ENCODE data around the gene MS4A10. TPM values are rescaled to one million over a fixed set of nuclear protein-coding genes. Genes with fewer than 3 reads are reported as not detected.

MS4A10 gene
- total RNA-seq, 1 experiment from 2014 or later = not detected

DNA sequence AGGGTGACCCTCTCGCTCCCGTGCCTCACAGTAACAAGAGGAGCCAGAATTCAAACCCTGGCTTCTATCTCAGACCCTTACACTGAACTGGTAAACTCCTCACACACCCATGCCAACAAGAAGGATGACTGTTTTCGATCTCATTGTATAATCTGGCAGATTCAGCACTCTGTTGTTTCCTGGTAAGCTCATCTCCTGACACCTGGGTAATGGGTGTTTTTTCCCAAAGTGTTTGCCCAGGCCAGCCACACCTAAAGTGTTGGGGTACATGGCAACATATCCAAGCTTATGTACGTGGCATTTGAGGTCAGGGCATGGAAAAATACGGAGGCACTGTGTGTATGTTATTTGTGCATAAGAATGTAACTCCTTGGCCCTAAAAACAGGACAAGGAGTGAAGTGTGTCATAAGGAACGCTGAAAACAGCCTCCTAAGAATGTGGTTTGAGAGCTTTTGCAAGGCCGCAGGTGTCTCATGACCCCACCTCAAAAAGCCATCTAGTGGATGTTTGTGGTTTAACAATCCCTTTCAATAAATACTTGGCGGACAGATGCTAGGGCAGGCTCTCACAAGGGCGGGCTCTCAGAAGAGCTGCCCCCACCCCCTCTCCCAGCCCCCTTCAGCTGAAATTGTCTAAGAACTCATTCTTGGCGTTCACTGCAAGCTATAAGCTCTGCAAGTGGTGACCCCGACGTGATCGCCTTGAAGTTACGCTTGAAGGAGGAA lies 28.7 kb upstream of the MS4A10 start, which contains the start of gene MS4A15:
Gene MS4A15 (plus strand): TSS at position 561 of the 726 bp plus-strand sequence. CDS start 6,867 bp downstream, outside the sequence.
- TF ChIP-seq SP1 (IDR thresholded peaks at IDR 0.05; ENCODE audit: low read depth) (no peak), RAD21 (IDR thresholded peaks at IDR 0.05; ENCODE audit: low read depth) (peak; percentile 38)
- TF ChIP-seq, protein P1, sequence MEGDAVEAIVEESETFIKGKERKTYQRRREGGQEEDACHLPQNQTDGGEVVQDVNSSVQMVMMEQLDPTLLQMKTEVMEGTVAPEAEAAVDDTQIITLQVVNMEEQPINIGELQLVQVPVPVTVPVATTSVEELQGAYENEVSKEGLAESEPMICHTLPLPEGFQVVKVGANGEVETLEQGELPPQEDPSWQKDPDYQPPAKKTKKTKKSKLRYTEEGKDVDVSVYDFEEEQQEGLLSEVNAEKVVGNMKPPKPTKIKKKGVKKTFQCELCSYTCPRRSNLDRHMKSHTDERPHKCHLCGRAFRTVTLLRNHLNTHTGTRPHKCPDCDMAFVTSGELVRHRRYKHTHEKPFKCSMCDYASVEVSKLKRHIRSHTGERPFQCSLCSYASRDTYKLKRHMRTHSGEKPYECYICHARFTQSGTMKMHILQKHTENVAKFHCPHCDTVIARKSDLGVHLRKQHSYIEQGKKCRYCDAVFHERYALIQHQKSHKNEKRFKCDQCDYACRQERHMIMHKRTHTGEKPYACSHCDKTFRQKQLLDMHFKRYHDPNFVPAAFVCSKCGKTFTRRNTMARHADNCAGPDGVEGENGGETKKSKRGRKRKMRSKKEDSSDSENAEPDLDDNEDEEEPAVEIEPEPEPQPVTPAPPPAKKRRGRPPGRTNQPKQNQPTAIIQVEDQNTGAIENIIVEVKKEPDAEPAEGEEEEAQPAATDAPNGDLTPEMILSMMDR (IDR thresholded peaks at IDR 0.05 in 2 of 3, conservative IDR thresholded peaks at IDR 0.05 in 1 of 3; ENCODE audit: borderline replicate concordance in 1 of 3, insufficient read depth in 1 of 3, low read depth in 2 of 3, low read length in 2 of 3) = peak; percentile 46 to 63 (median 50); a peak in 5 of 6 replicates

DNA sequence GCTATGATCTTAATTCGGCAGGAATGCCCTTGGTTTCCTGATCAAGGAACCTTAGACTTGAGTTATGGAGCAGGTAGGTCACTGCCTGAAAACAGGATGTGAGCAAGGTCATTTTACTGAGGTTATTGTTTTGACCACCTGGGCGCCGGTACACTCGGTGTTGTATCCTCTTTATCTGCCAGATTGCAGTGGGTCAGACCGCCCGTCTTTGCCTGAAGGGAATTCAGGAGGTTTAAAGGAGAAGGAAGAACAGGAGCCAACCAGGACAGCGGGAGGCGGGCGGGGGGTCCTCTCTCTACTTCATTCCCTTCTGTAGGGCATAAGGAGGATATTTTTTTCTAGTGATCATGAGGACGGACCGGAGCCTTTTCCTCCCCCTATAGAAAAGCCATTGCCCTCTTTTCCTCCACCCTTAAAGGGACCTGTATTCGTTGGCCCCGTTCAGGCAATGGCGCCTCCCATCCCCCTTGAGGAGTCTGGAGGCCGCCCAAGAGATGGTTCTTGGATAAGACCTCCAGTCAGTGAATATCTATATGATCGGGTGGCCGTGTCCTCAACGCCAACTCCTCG lies 27.8 kb upstream of the MS4A10 start:
- peaks cover 10% of the 10 kb centered on the region; the same call in 1 of the 2 replicates for H3K27me3 ChIP-seq (ENCODE audit: insufficient read depth, low read length)
- no peak overlapping the region for H3K4me2 ChIP-seq (ENCODE audit: low read length)
- TF ChIP-seq EGR1 (IDR thresholded peaks at IDR 0.05; ENCODE audit: low read depth) (no peak), TCF7L2 (IDR thresholded peaks at IDR 0.05; ENCODE audit: borderline replicate concordance, extremely low read depth, insufficient read depth, insufficient read length) (no peak), RAD21 (IDR thresholded peaks at IDR 0.05; ENCODE audit: low read depth) (no peak), SRF (IDR thresholded peaks at IDR 0.05; ENCODE audit: low read depth) (no peak), ZFX (IDR thresholded peaks at IDR 0.05) (no peak), EZH2 (IDR thresholded peaks at IDR 0.05) (no peak), ZNF274 (IDR thresholded peaks at IDR 0.05; ENCODE audit: low read depth, low read length) (no peak)
- TF ChIP-seq, protein P2, sequence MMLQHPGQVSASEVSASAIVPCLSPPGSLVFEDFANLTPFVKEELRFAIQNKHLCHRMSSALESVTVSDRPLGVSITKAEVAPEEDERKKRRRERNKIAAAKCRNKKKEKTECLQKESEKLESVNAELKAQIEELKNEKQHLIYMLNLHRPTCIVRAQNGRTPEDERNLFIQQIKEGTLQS (IDR thresholded peaks at IDR 0.05) = no peak
- TF ChIP-seq, protein P1 (IDR thresholded peaks at IDR 0.05 in 2 of 3, conservative IDR thresholded peaks at IDR 0.05 in 1 of 3; ENCODE audit: borderline replicate concordance in 1 of 3, insufficient read depth in 1 of 3, low read depth in 2 of 3, low read length in 2 of 3) = no peak
- BruUV-seq (replicated peaks) = no TSS peak
- ATAC-seq = no peak
- ChIA-PET RAD21 (ENCODE audit: low non-redundant PET in 1 of 2, low total read pairs in 2 of 2, uncharacterized antibody in 2 of 2, unreplicated experiment in 2 of 2) (no interaction called here), CTCF (interaction anchor here (1.1 to 1.7 kb wide), 7 partner anchors 8 to 492 kb away, joined by 4 to 11 read pairs (median 5); no protein-coding TSS in a partner anchor), POLR2A (no interaction called here)
- intact Hi-C loops (cut with micrococcal nuclease) = loop anchor here (5.0 kb wide), 1 partner anchor 490 kb away; no protein-coding TSS in a partner anchor
- H3K9me2 ChIP-seq (ENCODE audit: insufficient read depth) = no peaks in the 10 kb centered on the region
- no peaks in the 10 kb centered on the region for H3K79me2 ChIP-seq (ENCODE audit: insufficient read depth, low read length)
- no peaks in the 10 kb centered on the region for H4K20me1 ChIP-seq (ENCODE audit: insufficient read depth)
- H2AFZ ChIP-seq (ENCODE audit: low read depth, low read length, poor library complexity, severe bottlenecking) = no peak overlapping the region
- H3K27ac ChIP-seq (ENCODE audit: low read depth, low read length) = no peak overlapping the region
- DNase-seq (ENCODE audit: low read depth, low spot score) = no peak
- no peak overlapping the region for H3K4me3 ChIP-seq (replicated peaks in 1 of 2; ENCODE audit: low read depth in 1 of 2, low read length in 2 of 2)
- H3K4me1 ChIP-seq (ENCODE audit: control insufficient read depth in 1 of 2, insufficient read depth in 2 of 2, low read length in 2 of 2) = no peaks in the 10 kb centered on the region
- no peak overlapping the region for H3K9ac ChIP-seq (ENCODE audit: low read length)
- no peaks in the 10 kb centered on the region for H3K36me3 ChIP-seq (ENCODE audit: control insufficient read depth in 1 of 2, insufficient read depth in 2 of 2, low read length in 2 of 2)
- H3K9me3 ChIP-seq (ENCODE audit: control insufficient read depth in 1 of 2, insufficient read depth in 1 of 2, low read depth in 1 of 2, low read length in 2 of 2) = no peaks in the 10 kb centered on the region

More for the DNA sequence above, 28.7 kb upstream of the MS4A10 start, which contains the start of gene MS4A15:
- DNase-seq (ENCODE audit: low read depth, low spot score) (peak; percentile 29), ATAC-seq (peak; percentile 94)
- ChIA-PET POLR2A (no interaction called here), CTCF (interaction anchor here (0.8 to 1.7 kb wide), 8 partner anchors 9 to 491 kb away, joined by 3 to 11 read pairs (median 4); no protein-coding TSS in a partner anchor), RAD21 (ENCODE audit: low non-redundant PET in 1 of 2, low total read pairs in 2 of 2, uncharacterized antibody in 2 of 2, unreplicated experiment in 2 of 2) (no interaction called here)
- no peaks in the 10 kb centered on the region for H3K4me1 ChIP-seq (ENCODE audit: control insufficient read depth in 1 of 2, insufficient read depth in 2 of 2, low read length in 2 of 2)
- H3K9ac ChIP-seq (ENCODE audit: low read length) = no peak within 1 kb of the TSS
- no peaks in the 10 kb centered on the region for H3K9me3 ChIP-seq (ENCODE audit: control insufficient read depth in 1 of 2, insufficient read depth in 1 of 2, low read depth in 1 of 2, low read length in 2 of 2)
- intact Hi-C loops (cut with micrococcal nuclease) = loop anchor here (1.0 to 5.0 kb wide), 2 partner anchors 55 to 489 kb away; no protein-coding TSS in a partner anchor
- H4K20me1 ChIP-seq (ENCODE audit: insufficient read depth) = no peaks in the 10 kb centered on the region
- H3K36me3 ChIP-seq (ENCODE audit: control insufficient read depth in 1 of 2, insufficient read depth in 2 of 2, low read length in 2 of 2) = no peaks in the 10 kb centered on the region
- H3K9me2 ChIP-seq (ENCODE audit: insufficient read depth) = no peaks in the 10 kb centered on the region
- BruUV-seq (replicated peaks) = no TSS peak
- peaks cover 16% of the 10 kb centered on the region; the same call in 1 of the 2 replicates for H3K27me3 ChIP-seq (ENCODE audit: insufficient read depth, low read length)
- no peak within 1 kb of the TSS for H3K4me2 ChIP-seq (ENCODE audit: low read length)
- H3K79me2 ChIP-seq (ENCODE audit: insufficient read depth, low read length) = no peaks in the 10 kb centered on the region
- no peak within 1 kb of the TSS for H3K4me3 ChIP-seq (replicated peaks in 1 of 2; ENCODE audit: low read depth in 1 of 2, low read length in 2 of 2)
- H3K27ac ChIP-seq (ENCODE audit: low read depth, low read length) = no peak within 1 kb of the TSS
- H2AFZ ChIP-seq (ENCODE audit: low read depth, low read length, poor library complexity, severe bottlenecking) = no peak within 1 kb of the TSS

Data from HCT116 (cell line).